ENCODE results near the gene LRRN2.

DNA sequence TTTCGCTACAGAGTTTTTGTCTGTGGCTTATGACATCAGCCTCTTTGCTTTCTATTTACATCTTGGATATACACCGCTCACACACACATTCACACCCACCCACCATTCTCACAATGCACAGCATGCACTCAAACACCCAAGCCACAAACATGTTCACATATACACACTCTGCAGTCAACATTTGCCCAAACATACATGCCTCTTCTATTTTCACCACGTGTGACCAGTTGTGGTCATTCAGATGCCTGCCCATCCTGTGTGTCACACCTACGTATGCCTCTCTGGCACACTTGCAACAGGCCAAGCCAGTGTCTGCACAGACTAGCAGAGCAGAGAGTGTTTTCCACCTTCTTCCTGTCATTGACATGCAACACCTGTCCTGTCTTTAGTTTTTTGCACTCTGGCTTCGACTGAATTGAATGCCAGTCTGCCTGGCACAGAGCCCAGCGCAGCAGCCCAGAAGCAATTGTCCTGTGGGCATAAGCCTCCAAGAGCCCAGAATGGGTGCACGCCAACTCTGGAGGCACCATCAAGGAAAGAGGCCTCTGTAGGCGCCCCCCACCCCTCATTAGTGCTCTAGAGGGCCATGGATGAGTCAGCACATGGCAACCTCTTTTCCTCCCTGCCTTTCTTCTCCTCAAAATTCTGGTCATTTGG is 37.7 kb upstream of the LRRN2 start:
- TF ChIP-seq, protein P1, sequence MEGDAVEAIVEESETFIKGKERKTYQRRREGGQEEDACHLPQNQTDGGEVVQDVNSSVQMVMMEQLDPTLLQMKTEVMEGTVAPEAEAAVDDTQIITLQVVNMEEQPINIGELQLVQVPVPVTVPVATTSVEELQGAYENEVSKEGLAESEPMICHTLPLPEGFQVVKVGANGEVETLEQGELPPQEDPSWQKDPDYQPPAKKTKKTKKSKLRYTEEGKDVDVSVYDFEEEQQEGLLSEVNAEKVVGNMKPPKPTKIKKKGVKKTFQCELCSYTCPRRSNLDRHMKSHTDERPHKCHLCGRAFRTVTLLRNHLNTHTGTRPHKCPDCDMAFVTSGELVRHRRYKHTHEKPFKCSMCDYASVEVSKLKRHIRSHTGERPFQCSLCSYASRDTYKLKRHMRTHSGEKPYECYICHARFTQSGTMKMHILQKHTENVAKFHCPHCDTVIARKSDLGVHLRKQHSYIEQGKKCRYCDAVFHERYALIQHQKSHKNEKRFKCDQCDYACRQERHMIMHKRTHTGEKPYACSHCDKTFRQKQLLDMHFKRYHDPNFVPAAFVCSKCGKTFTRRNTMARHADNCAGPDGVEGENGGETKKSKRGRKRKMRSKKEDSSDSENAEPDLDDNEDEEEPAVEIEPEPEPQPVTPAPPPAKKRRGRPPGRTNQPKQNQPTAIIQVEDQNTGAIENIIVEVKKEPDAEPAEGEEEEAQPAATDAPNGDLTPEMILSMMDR (conservative IDR thresholded peaks at IDR 0.05) = no peak
- no peak for TF ChIP-seq EZH2 (IDR thresholded peaks at IDR 0.05; ENCODE audit: low read depth)

Data from PC-9 (cell line).